ENCODE data around the gene PRKCE. TPM values are rescaled to one million over a fixed set of nuclear protein-coding genes. Genes with fewer than 3 reads are reported as not detected.

Gene PRKCE
- total RNA-seq, 1 donor from 2014 or later, result 20.8 TPM

- no peak for DNase-seq (ENCODE audit: low spot score)
These were observed 492.1 kb downstream of the PRKCE start for GRCh38 chr2:46143429-46144132.

- DNase-seq (ENCODE audit: low spot score), result no peak
These were observed 492.8 kb downstream of the PRKCE start for GRCh38 chr2:46144133-46144800.

GRCh38 chr2:46145017-46145416, 493.5 kb downstream of the PRKCE start:
- DNase-seq (ENCODE audit: low spot score), result no peak

DNA sequence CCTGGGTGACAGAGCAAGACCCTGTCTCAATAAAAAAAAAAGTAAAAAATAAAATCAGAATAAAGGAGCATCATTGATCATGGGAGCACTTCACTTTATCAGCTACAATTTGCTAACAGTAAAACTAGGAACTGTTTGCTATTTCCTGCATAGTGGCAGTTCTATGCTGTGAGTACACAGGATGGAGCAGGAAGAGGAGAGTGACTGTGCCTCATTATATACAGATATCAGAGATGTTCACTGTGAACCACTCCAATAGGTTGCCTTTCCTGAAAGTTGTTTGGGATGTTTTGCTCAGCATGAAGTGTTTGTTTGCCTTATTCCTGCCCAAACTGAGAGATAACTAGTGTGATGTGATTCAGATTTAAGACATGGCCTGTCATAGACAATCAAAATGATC, 494.4 kb downstream of the PRKCE start:
- DNase-seq (ENCODE audit: low spot score), result no peak

GRCh38 chr2:46146866-46147502, 495.5 kb downstream of the PRKCE start:
- DNase-seq (ENCODE audit: low spot score), result no peak

DNA sequence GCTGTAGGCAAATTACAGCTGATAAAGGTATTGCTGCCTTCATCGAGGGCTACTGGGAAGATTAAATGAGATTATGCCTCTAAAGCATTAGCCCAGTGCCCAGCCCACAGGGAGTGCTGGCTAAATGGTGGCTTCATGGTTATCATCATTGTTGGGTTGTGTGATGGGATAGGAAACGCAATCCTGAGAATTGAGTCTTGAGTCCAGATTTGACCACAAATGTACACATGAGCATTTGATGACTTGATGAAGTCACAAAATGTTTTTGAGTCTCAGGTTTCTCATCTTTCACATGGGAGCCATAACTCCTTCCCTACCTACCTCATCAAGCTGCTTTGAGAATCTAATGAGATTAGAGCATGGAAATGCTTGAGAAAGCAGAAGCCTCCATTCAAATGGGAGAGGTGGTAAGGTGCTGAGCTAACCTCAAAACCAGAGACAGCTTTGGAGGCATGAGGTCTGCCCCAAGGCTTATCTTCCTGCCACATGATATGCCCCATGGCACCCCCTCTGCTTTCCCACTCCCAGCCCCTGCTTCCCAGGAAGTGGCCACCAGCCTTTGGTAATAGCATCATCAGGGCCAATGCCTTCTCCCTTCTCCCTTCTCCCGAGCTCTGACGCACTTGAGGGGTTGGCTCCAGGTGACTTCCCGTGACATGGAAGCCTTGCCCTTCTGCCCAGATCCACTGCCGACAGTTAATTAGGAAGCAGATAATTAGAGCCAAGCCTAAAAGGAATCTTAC, 496.3 kb downstream of the PRKCE start:
- DNase-seq (ENCODE audit: low spot score), result no peak

DNA sequence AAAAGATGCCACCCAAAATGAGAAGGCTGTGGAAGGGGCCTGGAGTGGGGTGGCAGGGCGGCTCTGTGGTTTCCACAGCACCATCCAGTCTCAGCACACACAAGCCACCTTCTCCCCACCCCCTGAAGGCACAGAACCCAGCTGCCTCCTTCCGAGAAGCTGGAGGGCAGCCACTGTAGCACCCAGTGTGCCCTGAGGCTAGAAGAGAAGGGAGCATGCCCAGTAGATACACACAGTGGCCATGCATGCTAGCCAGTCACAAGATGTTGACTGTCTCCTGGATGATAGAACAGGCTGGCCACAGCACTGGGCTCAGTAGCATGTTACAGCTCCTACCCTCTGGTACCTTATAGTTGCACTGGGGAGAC, 496.9 kb downstream of the PRKCE start:
- no peak for DNase-seq (ENCODE audit: low spot score)

GRCh38 chr2:46150445-46150955, 499.0 kb downstream of the PRKCE start:
- DNase-seq (ENCODE audit: low spot score), result no peak

DNA sequence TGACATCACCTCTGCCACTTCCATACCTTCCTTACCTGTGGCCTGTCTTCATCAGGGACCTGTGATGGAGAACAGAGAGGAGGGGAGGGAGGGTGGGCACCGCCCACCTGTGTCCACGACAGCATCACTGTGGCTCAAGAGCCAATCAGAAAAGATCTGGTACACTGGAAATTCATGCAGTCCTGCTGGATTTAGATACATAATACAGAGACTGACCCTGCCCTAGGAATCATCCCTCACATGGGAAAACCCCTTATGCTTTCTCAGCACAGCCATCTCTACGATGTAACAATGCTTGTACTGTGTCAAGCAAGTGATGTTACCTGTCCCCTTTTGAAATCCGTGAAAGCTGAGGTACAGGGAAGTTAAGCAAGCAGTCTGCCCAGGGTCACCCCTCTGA, 500.1 kb downstream of the PRKCE start:
- no peak for DNase-seq (ENCODE audit: low spot score)

DNA sequence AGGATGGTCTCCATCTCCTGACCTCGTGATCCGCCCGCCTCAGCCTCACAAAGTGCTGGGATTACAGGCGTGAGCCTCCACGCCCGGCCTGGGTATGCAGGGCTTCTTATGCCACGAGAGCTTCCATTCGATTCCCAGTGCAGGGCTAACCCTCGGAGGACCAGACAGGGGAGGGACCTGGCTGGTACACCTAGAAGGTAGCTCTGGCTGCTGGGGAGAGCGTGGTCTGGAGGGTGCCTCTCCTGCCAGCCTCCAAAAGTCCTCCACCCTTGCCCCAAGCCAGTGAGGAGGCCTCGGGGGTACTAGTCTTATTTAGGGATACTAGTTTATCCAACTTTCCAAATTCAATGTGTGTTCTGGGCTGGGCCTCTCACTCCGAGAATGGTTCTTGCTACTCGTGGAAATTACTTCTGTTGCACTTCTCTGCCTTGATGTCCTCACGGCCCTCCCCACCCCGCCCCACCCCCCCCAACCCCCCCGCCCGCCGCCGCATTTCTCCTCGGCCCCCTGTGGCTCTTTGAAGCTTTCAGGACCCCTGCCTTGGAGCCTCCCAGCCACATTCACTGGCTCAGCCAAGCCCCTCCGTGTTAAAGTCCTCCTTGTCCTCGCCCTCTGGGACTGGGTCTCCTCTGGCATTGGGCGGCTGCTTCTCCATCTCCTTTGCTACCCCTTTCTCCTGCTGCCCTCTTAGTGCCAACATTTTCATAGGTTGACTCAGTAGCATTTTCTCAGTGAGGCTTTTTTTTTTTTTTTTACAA, 502.7 kb downstream of the PRKCE start:
- DNase-seq (ENCODE audit: low spot score), result no peak

GRCh38 chr2:46157072-46157965, 505.8 kb downstream of the PRKCE start:
- DNase-seq (ENCODE audit: low spot score), result no peak

- DNase-seq (ENCODE audit: low spot score), result no peak
These were observed 506.5 kb downstream of the PRKCE start for GRCh38 chr2:46157966-46158310.

DNA sequence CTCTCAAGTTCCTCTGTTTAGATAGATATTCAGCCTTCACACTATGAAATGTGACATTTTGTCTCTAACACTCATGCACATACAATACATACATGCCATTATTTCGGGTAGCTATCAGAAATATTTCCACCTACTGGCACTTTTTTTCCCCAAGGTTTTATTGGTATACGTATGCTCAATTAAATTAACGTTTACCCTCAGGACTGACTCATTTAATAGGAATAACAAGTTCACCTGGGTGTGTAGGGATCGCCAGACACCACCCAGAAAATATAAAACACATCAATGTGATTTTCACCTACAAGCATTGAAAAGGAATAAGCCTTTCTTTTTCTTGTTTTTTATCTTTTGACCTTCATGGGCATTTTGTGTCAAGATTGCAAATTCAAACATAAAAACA, 507.2 kb downstream of the PRKCE start:
- DNase-seq (ENCODE audit: low spot score), result no peak

DNA sequence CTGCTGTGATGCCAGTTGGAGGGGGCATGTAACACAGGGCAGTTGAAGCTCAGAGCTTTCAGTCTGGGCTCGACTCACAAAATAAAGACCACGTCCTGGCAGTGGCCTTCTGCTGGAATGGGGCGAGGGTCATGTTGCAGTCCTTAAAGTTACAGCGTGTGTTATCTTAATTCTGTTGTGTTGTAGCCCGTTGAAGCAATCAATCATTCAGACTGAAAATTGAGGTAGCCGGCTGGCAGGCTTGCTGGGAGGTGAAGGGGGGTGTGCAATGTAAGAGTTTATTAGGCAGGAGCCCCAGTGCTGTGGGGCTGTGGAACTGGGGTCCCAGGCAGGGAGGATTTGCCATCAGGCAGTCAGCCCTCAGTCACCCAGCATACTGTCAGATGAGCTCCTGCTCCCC, 508.9 kb downstream of the PRKCE start:
- DNase-seq (ENCODE audit: low spot score), result no peak

- no peak for DNase-seq (ENCODE audit: low spot score)
These were observed 509.8 kb downstream of the PRKCE start for GRCh38 chr2:46161315-46161714.

- no peak for DNase-seq (ENCODE audit: low spot score)
These were observed 510.4 kb downstream of the PRKCE start for GRCh38 chr2:46161911-46162310.

DNA sequence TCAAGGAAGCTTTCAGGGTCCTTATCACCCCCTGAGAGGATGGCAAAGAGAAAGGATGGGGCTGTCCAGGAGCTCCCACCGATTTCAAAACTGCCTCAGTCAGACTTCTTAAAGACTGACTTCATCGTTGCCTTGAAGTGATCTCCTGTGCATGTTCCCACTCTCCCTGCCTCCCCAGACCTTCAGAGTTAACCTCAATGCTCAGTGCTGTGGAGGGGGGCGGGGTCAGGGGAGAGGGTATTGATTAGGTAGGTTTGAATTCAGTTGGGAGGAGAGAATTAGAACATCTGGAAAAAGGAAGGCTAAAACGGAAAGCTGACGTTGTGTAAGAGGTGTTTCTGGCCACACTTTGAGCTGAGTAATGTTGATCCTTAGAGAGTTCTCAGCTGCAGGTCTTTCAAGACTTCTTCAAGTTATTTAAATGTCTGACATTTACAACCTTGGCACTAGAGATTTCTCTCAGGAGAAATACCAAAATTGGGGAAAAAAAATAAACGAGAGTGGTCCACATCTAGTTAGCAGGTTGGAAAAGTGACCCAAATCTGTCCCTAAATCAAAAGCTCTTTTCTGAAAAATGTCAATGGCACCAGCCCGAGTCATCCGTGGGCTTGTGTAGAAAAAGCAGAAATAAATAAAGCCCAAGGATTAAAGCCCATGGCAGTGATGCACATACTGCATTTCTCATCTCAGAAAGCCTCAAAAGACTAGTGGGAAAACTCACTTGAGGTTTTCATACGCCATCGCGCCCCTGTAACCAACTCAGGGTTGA, 511.0 kb downstream of the PRKCE start:
- DNase-seq (ENCODE audit: low spot score), result no peak

GRCh38 chr2:46163098-46163430, 511.6 kb downstream of the PRKCE start:
- no peak for DNase-seq (ENCODE audit: low spot score)

DNA sequence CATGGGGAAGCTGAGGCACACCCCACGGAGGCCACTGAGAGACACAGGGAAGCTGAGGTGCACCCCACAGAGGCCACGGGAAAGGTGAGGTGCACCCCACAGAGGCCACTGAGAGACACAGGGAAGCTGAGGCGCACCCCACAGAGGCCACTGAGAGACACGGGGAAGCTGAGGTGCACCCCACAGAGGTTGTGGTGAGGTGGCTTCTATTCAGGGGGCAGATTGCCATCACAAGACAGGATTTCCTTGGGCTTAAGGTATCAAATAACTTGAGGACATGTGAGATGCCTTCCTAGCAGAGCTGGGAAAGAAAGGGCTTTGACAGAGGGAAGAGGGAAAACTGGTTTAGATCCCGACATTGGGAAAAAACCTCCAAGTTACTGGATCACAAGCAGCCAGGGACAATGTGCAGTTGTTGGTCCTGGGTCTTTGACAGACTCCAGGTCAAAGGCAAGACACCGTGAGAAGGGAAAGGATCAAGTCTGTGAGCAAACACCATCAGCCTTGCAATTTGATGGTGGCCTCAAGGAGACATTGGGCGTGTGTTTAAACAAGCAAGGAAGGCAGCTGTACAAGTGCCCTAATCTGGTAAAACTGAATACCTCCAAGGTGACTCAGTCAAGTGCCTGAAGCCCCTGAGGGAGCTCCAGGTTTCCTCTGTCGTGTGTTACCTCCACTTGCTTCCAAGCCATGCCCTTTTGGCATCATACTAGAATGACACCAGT, 512.5 kb downstream of the PRKCE start:
- no peak for DNase-seq (ENCODE audit: low spot score)

All from mucosa of gallbladder (tissue), 1 donor.